ENCODE measurements around the gene ADARB2. TPM values are rescaled to one million over a fixed set of nuclear protein-coding genes. Genes with fewer than 3 reads are reported as not detected.
A peak's percentile ranks its signal among the peaks of the same experiment; 100 is the strongest.

The ADARB2 gene
- polyA plus RNA-seq (2012; rRNA removed), result 0.06 TPM in 1 of 2 replicates, not detected in the other
- polyA plus RNA-seq (2012; cell fraction: cytosol; rRNA removed), result under 0.01 and 0.05 TPM in 2 replicates
- 0.10 and 0.15 TPM in 2 replicates for polyA plus RNA-seq (2012; cell fraction: nucleus; rRNA removed)

DNA sequence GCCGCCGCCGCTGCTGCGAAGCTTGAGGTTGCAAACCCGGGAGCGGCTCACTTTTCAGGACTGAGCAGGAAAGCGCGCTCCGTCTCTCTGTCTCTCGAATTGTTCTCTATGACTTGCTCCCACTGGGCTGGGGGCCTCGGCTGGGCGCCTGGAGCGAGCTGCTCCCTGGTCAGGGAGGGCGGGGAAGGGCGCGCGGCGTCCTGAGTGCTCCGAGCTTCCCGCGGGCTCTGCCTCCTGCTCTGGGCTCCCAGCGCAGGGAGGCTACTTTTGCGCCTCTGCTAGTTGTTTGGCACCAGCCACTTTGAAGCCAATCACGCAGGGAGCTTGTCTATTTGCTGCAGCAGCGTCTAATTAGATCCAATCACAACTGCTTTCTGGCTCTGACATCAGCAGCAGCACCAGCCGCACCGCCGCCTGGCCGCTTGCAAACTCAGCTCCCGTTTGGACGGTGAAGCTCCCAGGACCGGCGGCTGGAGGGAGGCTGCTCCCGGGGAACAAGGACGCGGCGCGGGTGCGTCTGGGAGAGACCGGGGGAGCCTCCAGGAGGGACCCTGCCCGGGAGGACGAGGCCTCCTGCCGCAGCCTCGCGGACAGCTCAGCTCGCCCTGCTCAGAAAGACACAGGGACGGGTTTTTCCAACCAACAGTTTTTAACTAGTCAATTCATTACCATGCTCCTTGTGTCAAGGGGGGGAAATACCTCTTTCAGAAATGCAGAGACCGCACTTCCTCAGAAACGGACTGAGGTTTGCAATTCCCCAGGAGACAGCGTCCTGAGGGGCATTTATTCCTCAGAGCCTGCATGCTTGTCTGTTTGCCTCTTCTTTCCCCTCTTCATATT is at the start of gene ADARB2:
TSS of gene ADARB2 (minus strand) at position 304 of the 840 bp plus-strand sequence.
- H3K36me3 ChIP-seq (replicated peaks in 1 of 2; ENCODE audit: control insufficient read depth in 1 of 2, insufficient read depth in 2 of 2, low read length in 1 of 2), result no peaks in the 10 kb centered on the region
- DNase-seq, result peak; percentile 89
- no peaks in the 10 kb centered on the region for H3K9me3 ChIP-seq
- H3K27me3 ChIP-seq (ENCODE audit: insufficient read depth), result no peaks in the 10 kb centered on the region
- peak within 1 kb of the TSS in 1 of 2 experiments; percentile 75; a peak in 2 of 4 replicates for H3K27ac ChIP-seq (ENCODE audit: low read depth in 2 of 2, low read length in 1 of 2)
- ChIA-PET CTCF (interaction anchor here (1.2 to 1.6 kb wide), 5 partner anchors 8 to 440 kb away, joined by 3 to 7 read pairs (median 4); no protein-coding TSS in a partner anchor), POLR2A (interaction anchor here (1.0 to 1.5 kb wide), 3 partner anchors 8 to 86 kb away, joined by 3 to 6 read pairs (median 3); no protein-coding TSS in a partner anchor)
- H3K79me2 ChIP-seq (ENCODE audit: insufficient read depth), result no peaks in the 10 kb centered on the region
- H3K4me1 ChIP-seq (ENCODE audit: control insufficient read depth in 1 of 2, insufficient read depth in 2 of 2, low read depth in 1 of 2, low read length in 1 of 2), result peaks cover 0 to 18% of the 10 kb centered on the region in 2 experiments; a peak in 2 of 4 replicates
- H3K9ac ChIP-seq, result no peak within 1 kb of the TSS
- no peaks in the 10 kb centered on the region for H3K9me2 ChIP-seq
- whole genome bisulfite sequencing (ENCODE audit: low lambda C conversion rate), result 7% methylated on average over 20 of the region's 50 CpGs
- TF ChIP-seq SMC3 (IDR thresholded peaks at IDR 0.05; ENCODE audit: low read depth, low read length) (no peak), RFX5 (IDR thresholded peaks at IDR 0.05; ENCODE audit: low read length) (peak; percentile 91), RAD21 (IDR thresholded peaks at IDR 0.05; ENCODE audit: low read length) (peak; percentile 11; the same call in 1 of the 2 replicates), FOXM1 (IDR thresholded peaks at IDR 0.05; ENCODE audit: low read depth) (no peak), MXI1 (IDR thresholded peaks at IDR 0.05; ENCODE audit: low read depth, low read length) (peak; percentile 38; the same call in 1 of the 2 replicates), YY1 (IDR thresholded peaks at IDR 0.05; ENCODE audit: low read depth) (no peak), TAF1 (IDR thresholded peaks at IDR 0.05; ENCODE audit: borderline replicate concordance, low read depth, low read length) (no peak)
- H3F3A ChIP-seq (replicated peaks; ENCODE audit: insufficient read depth), result no peaks in the 10 kb centered on the region
- H2AFZ ChIP-seq (ENCODE audit: low read depth), result no peak within 1 kb of the TSS
- no peaks in the 10 kb centered on the region for H4K20me1 ChIP-seq (ENCODE audit: insufficient read depth)
- no peak within 1 kb of the TSS for H3K4me2 ChIP-seq
- H3K4me3 ChIP-seq (ENCODE audit: low read depth in 2 of 2, low read length in 1 of 2), result peak within 1 kb of the TSS in 1 of 2 experiments; percentile 51; a peak in 2 of 4 replicates

DNA sequence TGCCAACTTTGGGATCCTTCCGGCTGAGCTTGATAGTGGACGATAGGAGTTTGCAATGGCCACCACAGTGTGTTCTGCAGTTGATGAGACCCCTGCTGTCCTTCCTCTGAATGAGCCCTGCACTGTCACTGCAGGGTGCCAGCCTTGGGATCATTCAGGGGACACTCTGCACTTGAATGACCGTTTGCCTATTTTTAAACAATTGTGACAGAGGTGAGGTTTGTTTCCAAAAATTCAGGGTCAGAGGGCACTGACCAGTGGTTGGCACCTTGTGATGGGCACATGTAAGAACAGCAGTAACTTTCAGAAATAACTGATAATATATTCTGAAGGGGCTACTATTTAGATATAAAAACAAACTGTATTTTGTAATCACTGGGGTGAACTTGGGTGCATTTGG is 48.5 kb upstream of the ADARB2 start:
- Histone ChIP-seq H3F3A (replicated peaks; ENCODE audit: insufficient read depth) (no peaks in the 10 kb centered on the region), H3K27me3 (ENCODE audit: insufficient read depth) (no peaks in the 10 kb centered on the region), H3K27ac (ENCODE audit: low read depth in 2 of 2, low read length in 1 of 2) (no peak overlapping the region), H3K79me2 (ENCODE audit: insufficient read depth) (no peaks in the 10 kb centered on the region), H4K20me1 (ENCODE audit: insufficient read depth) (no peaks in the 10 kb centered on the region), H3K4me3 (ENCODE audit: low read depth in 2 of 2, low read length in 1 of 2) (no peak overlapping the region), H3K4me1 (ENCODE audit: control insufficient read depth in 1 of 2, insufficient read depth in 2 of 2, low read depth in 1 of 2, low read length in 1 of 2) (peaks cover 0 to 4% of the 10 kb centered on the region in 2 experiments; a peak in 2 of 4 replicates), H3K36me3 (replicated peaks in 1 of 2; ENCODE audit: control insufficient read depth in 1 of 2, insufficient read depth in 2 of 2, low read length in 1 of 2) (no peaks in the 10 kb centered on the region), H3K4me2 (no peak overlapping the region), H3K9me3 (no peaks in the 10 kb centered on the region), H3K9ac (no peak overlapping the region), H3K9me2 (no peaks in the 10 kb centered on the region), H2AFZ (ENCODE audit: low read depth) (no peak overlapping the region)
- ChIA-PET CTCF (interaction anchor here (0.6 kb wide), 1 partner anchor 9 kb away, joined by 3 read pairs; no protein-coding TSS in a partner anchor), POLR2A (no interaction called here)
- DNase-seq, result no peak
- 18% methylated on average over 2 of the region's 3 CpGs for WGBS (ENCODE audit: low lambda C conversion rate)
- TF ChIP-seq NFIC (IDR thresholded peaks at IDR 0.05; ENCODE audit: borderline replicate concordance) (no peak), SIN3A (IDR thresholded peaks at IDR 0.05; ENCODE audit: borderline replicate concordance, low read depth, low read length) (no peak), NRF1 (IDR thresholded peaks at IDR 0.05; ENCODE audit: low read depth, low read length) (no peak), TAF1 (IDR thresholded peaks at IDR 0.05; ENCODE audit: borderline replicate concordance, low read depth, low read length) (no peak), SMC3 (IDR thresholded peaks at IDR 0.05; ENCODE audit: low read depth, low read length) (no peak), RAD21 (IDR thresholded peaks at IDR 0.05; ENCODE audit: low read length) (no peak), CHD2 (IDR thresholded peaks at IDR 0.05; ENCODE audit: low read length, partially characterized antibody) (no peak), RXRA (IDR thresholded peaks at IDR 0.05; ENCODE audit: borderline replicate concordance, low read depth) (no peak), MXI1 (IDR thresholded peaks at IDR 0.05; ENCODE audit: low read depth, low read length) (no peak), ELF1 (IDR thresholded peaks at IDR 0.05) (no peak), FOXM1 (IDR thresholded peaks at IDR 0.05; ENCODE audit: low read depth) (no peak), TEAD4 (IDR thresholded peaks at IDR 0.05; ENCODE audit: borderline replicate concordance, insufficient read depth) (no peak), EP300 (IDR thresholded peaks at IDR 0.05; ENCODE audit: borderline replicate concordance in 1 of 2, low read depth in 1 of 2, low read length in 1 of 2) (no peak), EZH2phosphoT487 (IDR thresholded peaks at IDR 0.05; ENCODE audit: borderline replicate concordance, low read depth) (no peak), POLR2AphosphoS5 (IDR thresholded peaks at IDR 0.05; ENCODE audit: low read depth, low read length) (no peak)
- TF ChIP-seq, protein P1, sequence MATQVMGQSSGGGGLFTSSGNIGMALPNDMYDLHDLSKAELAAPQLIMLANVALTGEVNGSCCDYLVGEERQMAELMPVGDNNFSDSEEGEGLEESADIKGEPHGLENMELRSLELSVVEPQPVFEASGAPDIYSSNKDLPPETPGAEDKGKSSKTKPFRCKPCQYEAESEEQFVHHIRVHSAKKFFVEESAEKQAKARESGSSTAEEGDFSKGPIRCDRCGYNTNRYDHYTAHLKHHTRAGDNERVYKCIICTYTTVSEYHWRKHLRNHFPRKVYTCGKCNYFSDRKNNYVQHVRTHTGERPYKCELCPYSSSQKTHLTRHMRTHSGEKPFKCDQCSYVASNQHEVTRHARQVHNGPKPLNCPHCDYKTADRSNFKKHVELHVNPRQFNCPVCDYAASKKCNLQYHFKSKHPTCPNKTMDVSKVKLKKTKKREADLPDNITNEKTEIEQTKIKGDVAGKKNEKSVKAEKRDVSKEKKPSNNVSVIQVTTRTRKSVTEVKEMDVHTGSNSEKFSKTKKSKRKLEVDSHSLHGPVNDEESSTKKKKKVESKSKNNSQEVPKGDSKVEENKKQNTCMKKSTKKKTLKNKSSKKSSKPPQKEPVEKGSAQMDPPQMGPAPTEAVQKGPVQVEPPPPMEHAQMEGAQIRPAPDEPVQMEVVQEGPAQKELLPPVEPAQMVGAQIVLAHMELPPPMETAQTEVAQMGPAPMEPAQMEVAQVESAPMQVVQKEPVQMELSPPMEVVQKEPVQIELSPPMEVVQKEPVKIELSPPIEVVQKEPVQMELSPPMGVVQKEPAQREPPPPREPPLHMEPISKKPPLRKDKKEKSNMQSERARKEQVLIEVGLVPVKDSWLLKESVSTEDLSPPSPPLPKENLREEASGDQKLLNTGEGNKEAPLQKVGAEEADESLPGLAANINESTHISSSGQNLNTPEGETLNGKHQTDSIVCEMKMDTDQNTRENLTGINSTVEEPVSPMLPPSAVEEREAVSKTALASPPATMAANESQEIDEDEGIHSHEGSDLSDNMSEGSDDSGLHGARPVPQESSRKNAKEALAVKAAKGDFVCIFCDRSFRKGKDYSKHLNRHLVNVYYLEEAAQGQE (IDR thresholded peaks at IDR 0.05; ENCODE audit: low read depth, low read length), result no peak
- TF ChIP-seq, protein P2, sequence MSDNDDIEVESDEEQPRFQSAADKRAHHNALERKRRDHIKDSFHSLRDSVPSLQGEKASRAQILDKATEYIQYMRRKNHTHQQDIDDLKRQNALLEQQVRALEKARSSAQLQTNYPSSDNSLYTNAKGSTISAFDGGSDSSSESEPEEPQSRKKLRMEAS (IDR thresholded peaks at IDR 0.05; ENCODE audit: low read depth), result no peak
- TF ChIP-seq, protein P3, sequence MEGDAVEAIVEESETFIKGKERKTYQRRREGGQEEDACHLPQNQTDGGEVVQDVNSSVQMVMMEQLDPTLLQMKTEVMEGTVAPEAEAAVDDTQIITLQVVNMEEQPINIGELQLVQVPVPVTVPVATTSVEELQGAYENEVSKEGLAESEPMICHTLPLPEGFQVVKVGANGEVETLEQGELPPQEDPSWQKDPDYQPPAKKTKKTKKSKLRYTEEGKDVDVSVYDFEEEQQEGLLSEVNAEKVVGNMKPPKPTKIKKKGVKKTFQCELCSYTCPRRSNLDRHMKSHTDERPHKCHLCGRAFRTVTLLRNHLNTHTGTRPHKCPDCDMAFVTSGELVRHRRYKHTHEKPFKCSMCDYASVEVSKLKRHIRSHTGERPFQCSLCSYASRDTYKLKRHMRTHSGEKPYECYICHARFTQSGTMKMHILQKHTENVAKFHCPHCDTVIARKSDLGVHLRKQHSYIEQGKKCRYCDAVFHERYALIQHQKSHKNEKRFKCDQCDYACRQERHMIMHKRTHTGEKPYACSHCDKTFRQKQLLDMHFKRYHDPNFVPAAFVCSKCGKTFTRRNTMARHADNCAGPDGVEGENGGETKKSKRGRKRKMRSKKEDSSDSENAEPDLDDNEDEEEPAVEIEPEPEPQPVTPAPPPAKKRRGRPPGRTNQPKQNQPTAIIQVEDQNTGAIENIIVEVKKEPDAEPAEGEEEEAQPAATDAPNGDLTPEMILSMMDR (IDR thresholded peaks at IDR 0.05), result no peak
